ENCODE results near the gene STAT4.

STAT4 gene

DNA sequence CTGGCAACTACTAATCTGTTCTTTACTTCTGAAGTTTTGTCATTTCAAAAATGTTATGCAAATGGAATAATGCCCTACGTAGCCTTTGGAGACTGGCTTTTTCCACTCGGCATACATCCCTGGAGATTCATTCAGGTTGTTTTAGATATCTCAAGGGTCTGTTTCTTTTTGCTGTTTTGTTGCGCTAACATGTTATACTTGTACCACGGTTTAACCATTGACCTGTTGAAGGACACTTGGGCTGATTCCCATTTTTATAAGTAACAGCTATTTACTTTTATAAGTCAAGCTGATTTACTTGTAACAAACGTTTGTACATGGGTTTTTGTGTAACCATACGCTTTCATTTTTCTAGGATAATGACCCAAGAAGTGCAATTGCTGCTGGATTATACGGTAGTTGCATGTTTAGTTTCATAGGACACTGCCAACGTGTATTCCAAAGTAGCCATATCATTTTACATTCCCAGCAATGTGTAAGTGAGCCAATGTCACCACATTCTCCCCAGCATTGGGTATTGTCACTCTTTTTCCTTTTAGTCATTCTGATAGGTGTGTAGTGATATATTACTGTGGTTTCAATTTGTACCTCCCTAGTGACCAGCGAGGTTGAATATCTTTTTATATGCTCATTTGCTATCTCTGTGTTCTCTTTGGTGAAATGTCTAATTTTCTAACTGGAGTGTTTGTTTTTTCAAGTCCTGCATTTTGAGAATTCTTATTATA, 36.5 kb upstream of the STAT4 start:
- H3K9me3 ChIP-seq (ENCODE audit: control insufficient read depth, insufficient read depth, low read depth, low read length): no peaks in the 10 kb centered on the region
- H3K4me3 ChIP-seq (ENCODE audit: low read depth, low read length): no peak overlapping the region
- CTCF ChIA-PET: interaction anchor here (0.6 to 0.7 kb wide), 3 partner anchors 21 to 797 kb away, joined by 3 to 4 read pairs (median 3); no protein-coding TSS in a partner anchor
- no peaks in the 10 kb centered on the region for H3K36me3 ChIP-seq (ENCODE audit: control insufficient read depth in 2 of 2, insufficient read depth in 1 of 2, low read length in 2 of 2)
- H3K27ac ChIP-seq (ENCODE audit: extremely low read depth, low read depth, low read length): no peak overlapping the region
- TF ChIP-seq FEZF1 (tag by site-specific recombination; IDR thresholded peaks at IDR 0.05): peak; percentile 32
- TF ChIP-seq SCRT2 (tag by site-specific recombination; IDR thresholded peaks at IDR 0.05): 0 out of 2 replicates have a peak, but pooled peaks have one; percentile 30
- TF ChIP-seq, protein P1, sequence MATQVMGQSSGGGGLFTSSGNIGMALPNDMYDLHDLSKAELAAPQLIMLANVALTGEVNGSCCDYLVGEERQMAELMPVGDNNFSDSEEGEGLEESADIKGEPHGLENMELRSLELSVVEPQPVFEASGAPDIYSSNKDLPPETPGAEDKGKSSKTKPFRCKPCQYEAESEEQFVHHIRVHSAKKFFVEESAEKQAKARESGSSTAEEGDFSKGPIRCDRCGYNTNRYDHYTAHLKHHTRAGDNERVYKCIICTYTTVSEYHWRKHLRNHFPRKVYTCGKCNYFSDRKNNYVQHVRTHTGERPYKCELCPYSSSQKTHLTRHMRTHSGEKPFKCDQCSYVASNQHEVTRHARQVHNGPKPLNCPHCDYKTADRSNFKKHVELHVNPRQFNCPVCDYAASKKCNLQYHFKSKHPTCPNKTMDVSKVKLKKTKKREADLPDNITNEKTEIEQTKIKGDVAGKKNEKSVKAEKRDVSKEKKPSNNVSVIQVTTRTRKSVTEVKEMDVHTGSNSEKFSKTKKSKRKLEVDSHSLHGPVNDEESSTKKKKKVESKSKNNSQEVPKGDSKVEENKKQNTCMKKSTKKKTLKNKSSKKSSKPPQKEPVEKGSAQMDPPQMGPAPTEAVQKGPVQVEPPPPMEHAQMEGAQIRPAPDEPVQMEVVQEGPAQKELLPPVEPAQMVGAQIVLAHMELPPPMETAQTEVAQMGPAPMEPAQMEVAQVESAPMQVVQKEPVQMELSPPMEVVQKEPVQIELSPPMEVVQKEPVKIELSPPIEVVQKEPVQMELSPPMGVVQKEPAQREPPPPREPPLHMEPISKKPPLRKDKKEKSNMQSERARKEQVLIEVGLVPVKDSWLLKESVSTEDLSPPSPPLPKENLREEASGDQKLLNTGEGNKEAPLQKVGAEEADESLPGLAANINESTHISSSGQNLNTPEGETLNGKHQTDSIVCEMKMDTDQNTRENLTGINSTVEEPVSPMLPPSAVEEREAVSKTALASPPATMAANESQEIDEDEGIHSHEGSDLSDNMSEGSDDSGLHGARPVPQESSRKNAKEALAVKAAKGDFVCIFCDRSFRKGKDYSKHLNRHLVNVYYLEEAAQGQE (tag by site-specific recombination; IDR thresholded peaks at IDR 0.05): no peak
- TF ChIP-seq ZXDB (tag by site-specific recombination; IDR thresholded peaks at IDR 0.05): no peak
- no peak for TF ChIP-seq ZNF2 (tag by site-specific recombination; IDR thresholded peaks at IDR 0.05)
- POLR2A ChIA-PET: no interaction called here
- no peaks in the 10 kb centered on the region for H3K4me1 ChIP-seq (ENCODE audit: control insufficient read depth, insufficient read depth, low read length)

DNA sequence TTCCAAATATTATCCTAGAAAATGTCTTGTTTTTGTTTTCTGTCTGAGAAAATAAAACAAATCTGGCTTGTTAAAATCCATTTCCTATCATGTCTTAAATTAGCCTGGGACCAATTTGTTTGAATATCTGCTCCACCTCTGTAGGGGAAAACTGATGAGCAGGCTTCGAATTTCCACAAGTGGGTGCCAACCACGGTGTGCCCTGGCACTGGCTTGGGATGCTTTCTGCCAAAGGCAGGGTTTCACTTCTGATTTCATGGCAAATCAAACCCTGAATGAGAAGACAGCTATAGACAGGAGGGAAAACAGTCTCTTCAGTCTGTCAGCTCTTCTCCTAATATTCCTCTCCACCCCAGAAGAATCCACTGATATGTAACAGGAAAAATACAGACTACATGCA, 33.7 kb upstream of the STAT4 start:
- POLR2A ChIA-PET: no interaction called here
- H3K27ac ChIP-seq (ENCODE audit: extremely low read depth, low read depth, low read length): no peak overlapping the region
- no peak overlapping the region for H3K4me3 ChIP-seq (ENCODE audit: low read depth, low read length)
- no peaks in the 10 kb centered on the region for H3K9me3 ChIP-seq (ENCODE audit: control insufficient read depth, insufficient read depth, low read depth, low read length)
- H3K36me3 ChIP-seq (ENCODE audit: control insufficient read depth in 2 of 2, insufficient read depth in 1 of 2, low read length in 2 of 2): no peaks in the 10 kb centered on the region
- CTCF ChIA-PET: interaction anchor here (1.5 kb wide), 1 partner anchor 317 kb away, joined by 3 read pairs; no protein-coding TSS in a partner anchor
- TF ChIP-seq, protein P2, sequence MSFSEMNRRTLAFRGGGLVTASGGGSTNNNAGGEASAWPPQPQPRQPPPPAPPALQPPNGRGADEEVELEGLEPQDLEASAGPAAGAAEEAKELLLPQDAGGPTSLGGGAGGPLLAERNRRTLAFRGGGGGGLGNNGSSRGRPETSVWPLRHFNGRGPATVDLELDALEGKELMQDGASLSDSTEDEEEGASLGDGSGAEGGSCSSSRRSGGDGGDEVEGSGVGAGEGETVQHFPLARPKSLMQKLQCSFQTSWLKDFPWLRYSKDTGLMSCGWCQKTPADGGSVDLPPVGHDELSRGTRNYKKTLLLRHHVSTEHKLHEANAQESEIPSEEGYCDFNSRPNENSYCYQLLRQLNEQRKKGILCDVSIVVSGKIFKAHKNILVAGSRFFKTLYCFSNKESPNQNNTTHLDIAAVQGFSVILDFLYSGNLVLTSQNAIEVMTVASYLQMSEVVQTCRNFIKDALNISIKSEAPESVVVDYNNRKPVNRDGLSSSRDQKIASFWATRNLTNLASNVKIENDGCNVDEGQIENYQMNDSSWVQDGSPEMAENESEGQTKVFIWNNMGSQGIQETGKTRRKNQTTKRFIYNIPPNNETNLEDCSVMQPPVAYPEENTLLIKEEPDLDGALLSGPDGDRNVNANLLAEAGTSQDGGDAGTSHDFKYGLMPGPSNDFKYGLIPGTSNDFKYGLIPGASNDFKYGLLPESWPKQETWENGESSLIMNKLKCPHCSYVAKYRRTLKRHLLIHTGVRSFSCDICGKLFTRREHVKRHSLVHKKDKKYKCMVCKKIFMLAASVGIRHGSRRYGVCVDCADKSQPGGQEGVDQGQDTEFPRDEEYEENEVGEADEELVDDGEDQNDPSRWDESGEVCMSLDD (tag by site-specific recombination; IDR thresholded peaks at IDR 0.05): no peak
- TF ChIP-seq, protein P3, sequence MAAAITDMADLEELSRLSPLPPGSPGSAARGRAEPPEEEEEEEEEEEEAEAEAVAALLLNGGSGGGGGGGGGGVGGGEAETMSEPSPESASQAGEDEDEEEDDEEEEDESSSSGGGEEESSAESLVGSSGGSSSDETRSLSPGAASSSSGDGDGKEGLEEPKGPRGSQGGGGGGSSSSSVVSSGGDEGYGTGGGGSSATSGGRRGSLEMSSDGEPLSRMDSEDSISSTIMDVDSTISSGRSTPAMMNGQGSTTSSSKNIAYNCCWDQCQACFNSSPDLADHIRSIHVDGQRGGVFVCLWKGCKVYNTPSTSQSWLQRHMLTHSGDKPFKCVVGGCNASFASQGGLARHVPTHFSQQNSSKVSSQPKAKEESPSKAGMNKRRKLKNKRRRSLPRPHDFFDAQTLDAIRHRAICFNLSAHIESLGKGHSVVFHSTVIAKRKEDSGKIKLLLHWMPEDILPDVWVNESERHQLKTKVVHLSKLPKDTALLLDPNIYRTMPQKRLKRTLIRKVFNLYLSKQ (tag by site-specific recombination; IDR thresholded peaks at IDR 0.05; ENCODE audit: borderline replicate concordance): no peak
- no peak for TF ChIP-seq ZNF426 (tag by site-specific recombination; IDR thresholded peaks at IDR 0.05)
- no peak for TF ChIP-seq ZNF274 (IDR thresholded peaks at IDR 0.05; ENCODE audit: low read length)
- no peak for TF ChIP-seq ZNF274 (tag by site-specific recombination; IDR thresholded peaks at IDR 0.05; ENCODE audit: borderline replicate concordance)
- TF ChIP-seq ZNF544 (tag by site-specific recombination; IDR thresholded peaks at IDR 0.05): no peak
- TF ChIP-seq FEZF1 (tag by site-specific recombination; IDR thresholded peaks at IDR 0.05): no peak
- TF ChIP-seq ZNF146 (tag by site-specific recombination; IDR thresholded peaks at IDR 0.05): no peak
- TF ChIP-seq ZNF354C (tag by site-specific recombination; IDR thresholded peaks at IDR 0.05; ENCODE audit: borderline replicate concordance, low read depth): no peak
- no peak for TF ChIP-seq TCF7L2 (IDR thresholded peaks at IDR 0.05; ENCODE audit: borderline replicate concordance, low read depth, low read length)
- TF ChIP-seq, protein P4, sequence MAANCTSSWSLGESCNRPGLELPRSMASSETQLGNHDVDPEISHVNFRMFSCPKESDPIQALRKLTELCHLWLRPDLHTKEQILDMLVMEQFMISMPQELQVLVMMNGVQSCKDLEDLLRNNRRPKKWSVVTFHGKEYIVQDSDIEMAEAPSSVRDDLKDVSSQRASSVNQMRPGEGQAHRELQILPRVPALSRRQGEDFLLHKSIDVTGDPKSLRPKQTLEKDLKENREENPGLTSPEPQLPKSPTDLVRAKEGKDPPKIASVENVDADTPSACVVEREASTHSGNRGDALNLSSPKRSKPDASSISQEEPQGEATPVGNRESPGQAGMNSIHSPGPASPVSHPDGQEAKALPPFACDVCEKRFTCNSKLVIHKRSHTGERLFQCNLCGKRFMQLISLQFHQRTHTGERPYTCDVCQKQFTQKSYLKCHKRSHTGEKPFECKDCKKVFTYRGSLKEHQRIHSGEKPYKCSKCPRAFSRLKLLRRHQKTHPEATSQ (tag by site-specific recombination; IDR thresholded peaks at IDR 0.05): no peak
- no peak for TF ChIP-seq GLI4 (tag by site-specific recombination; IDR thresholded peaks at IDR 0.05)
- TF ChIP-seq ZBTB7A (tag by site-specific recombination; IDR thresholded peaks at IDR 0.05; ENCODE audit: low read depth): no peak
- TF ChIP-seq ZNF510 (tag by site-specific recombination; IDR thresholded peaks at IDR 0.05; ENCODE audit: insufficient replicate concordance): no peak
- TF ChIP-seq SALL2 (tag by site-specific recombination; IDR thresholded peaks at IDR 0.05; ENCODE audit: borderline replicate concordance): no peak
- no peak for TF ChIP-seq SP7 (tag by site-specific recombination; IDR thresholded peaks at IDR 0.05)
- no peak for TF ChIP-seq ZNF621 (tag by site-specific recombination; IDR thresholded peaks at IDR 0.05)
- no peak for TF ChIP-seq EGR2 (tag by site-specific recombination; IDR thresholded peaks at IDR 0.05; ENCODE audit: low read depth)
- H3K4me1 ChIP-seq (ENCODE audit: control insufficient read depth, insufficient read depth, low read length): no peaks in the 10 kb centered on the region

Data from HEK293 (cell line).